Retinal pigment epithelial cell (primary cell): Measurements from ENCODE around the gene IKZF5.

Experiments
- DNase-seq: peaks from one replicate; pipeline ENCODE4 v3.0.0-alpha.2; 2010; ENCODE audit warnings: low read depth
- H3K4me3 ChIP-seq: 2 replicates; pipeline ENCODE4 v1.5.1; 2011; ENCODE audit warnings: mild to moderate bottlenecking, low read length, control low read depth, moderate library complexity
- CTCF ChIP-seq: conservative IDR thresholded peaks from 2 replicates; pipeline ENCODE4 v1.5.1; 2011; ENCODE audit warnings: low read depth, low read length, control low read depth, inconsistent platforms

Gene IKZF5

GRCh38 chr10:123001370-123001769, 7.2 kb downstream of the IKZF5 start:
- no peak overlapping the region for H3K4me3 ChIP-seq
- DNase-seq, result no peak
- TF ChIP-seq CTCF, result no peak

- no peak for TF ChIP-seq CTCF
- H3K4me3 ChIP-seq, result no peak overlapping the region
- no peak for DNase-seq
These were observed 8.4 kb downstream of the IKZF5 start for GRCh38 chr10:123000155-123000554.

- H3K4me3 ChIP-seq, result no peak overlapping the region
- no peak for TF ChIP-seq CTCF
- DNase-seq, result no peak
These were observed 9.2 kb downstream of the IKZF5 start for GRCh38 chr10:122999347-122999746.

GRCh38 chr10:122998934-122999333, 9.7 kb downstream of the IKZF5 start:
- no peak overlapping the region for H3K4me3 ChIP-seq
- TF ChIP-seq CTCF, result no peak
- no peak for DNase-seq

GRCh38 chr10:122998360-122998917, 10.2 kb downstream of the IKZF5 start:
- no peak for DNase-seq
- no peak for TF ChIP-seq CTCF
- H3K4me3 ChIP-seq, result no peak overlapping the region

GRCh38 chr10:122997864-122998263, 10.7 kb downstream of the IKZF5 start:
- DNase-seq, result no peak
- TF ChIP-seq CTCF, result no peak
- no peak overlapping the region for H3K4me3 ChIP-seq

GRCh38 chr10:122995936-122996335, 12.7 kb downstream of the IKZF5 start:
- H3K4me3 ChIP-seq, result no peak overlapping the region
- DNase-seq, result no peak
- no peak for TF ChIP-seq CTCF
